ENCODE measurements around the gene C17orf113. TPM values are rescaled to one million over a fixed set of nuclear protein-coding genes. Genes with fewer than 3 reads are reported as not detected.

The C17orf113 gene
- total RNA-seq, 4 donors from 2014 or later: 1.6 to 8.6 (median 3.2) TPM; not detected in 1

DNA sequence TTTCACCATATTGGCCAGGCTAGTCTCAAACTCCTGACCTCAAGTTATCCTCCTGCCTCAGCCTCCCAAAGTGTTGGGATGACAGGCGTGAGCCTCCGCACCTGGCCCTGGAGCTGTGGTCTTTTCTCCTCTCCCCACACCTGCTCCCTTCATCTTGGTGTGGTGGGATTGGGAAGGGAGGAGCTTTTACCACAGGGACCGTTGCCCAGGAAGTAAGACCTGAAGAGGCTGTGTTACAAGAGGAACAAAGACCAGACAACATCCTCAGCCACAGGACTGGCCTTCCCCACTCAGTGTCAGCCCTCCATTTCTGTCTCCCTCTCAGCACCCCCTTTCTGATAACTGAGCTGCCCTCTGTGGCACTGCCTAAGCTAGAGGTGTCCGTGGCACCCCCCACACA, 9.4 kb upstream of the C17orf113 start:
- Histone ChIP-seq H3K27me3 (no peaks in the 10 kb centered on the region), H3K4me3 (no peak overlapping the region), H3K27ac (no peak overlapping the region), H3K36me3 (no peaks in the 10 kb centered on the region), H3K4me1 (no peaks in the 10 kb centered on the region), H3K9me3 (peaks cover 0 to 5% (median 0%) of the 10 kb centered on the region in 4 donors)
- DNase-seq: no peak
- TF ChIP-seq POLR2A (IDR thresholded peaks at IDR 0.05) (no peak), CTCF (IDR thresholded peaks at IDR 0.05) (no peak)

DNA sequence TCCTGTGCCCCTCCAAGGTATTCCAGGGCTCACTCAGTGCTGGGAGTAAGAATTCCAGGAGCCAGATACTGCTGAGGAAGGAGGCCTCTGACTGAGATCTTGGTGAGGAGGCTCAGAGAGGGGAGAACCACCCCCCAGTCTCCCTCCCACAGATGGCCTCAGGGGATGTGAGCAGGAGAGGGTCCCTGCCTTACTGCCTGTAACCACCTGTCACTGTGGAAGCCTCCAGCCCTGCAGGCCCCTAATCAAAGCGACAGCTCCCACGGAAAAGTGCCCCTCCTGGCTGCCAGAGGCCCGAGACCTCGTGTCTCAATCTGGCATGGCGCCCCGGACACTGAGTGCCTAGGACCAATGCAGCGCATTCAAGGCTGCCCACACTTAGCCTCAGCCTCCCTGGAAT, 7.7 kb upstream of the C17orf113 start:
- no peak for DNase-seq
- Histone ChIP-seq H3K36me3 (no peaks in the 10 kb centered on the region), H3K27ac (no peak overlapping the region), H3K4me3 (no peak overlapping the region), H3K9me3 (peaks cover 0 to 5% (median 0%) of the 10 kb centered on the region in 4 donors), H3K4me1 (no peaks in the 10 kb centered on the region), H3K27me3 (no peaks in the 10 kb centered on the region)
- TF ChIP-seq POLR2A (IDR thresholded peaks at IDR 0.05): no peak

DNA sequence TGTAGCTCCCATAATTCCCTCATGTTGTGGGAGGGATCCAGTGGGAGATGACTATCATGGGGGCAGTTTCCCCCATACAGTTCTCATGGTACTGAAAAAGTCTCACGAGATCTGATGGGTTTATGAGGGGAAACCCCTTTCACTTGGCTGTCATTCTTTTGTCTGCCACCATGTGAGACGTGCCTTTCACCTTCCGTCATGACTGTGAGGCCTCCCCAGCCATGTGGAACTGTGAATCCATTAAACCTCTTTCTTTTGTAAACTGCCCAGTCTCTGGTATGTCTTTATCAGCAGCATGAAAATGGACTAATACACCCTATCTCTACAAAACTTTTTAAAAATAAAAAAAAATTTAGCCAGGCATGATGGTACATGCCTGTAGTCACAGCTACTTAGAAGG, 6.2 kb upstream of the C17orf113 start:
- no peak overlapping the region for H3K4me3 ChIP-seq
- H3K4me1 ChIP-seq: no peaks in the 10 kb centered on the region
- H3K9me3 ChIP-seq: peaks cover 0 to 5% (median 0%) of the 10 kb centered on the region in 4 donors
- H3K27ac ChIP-seq: no peak overlapping the region
- no peaks in the 10 kb centered on the region for H3K36me3 ChIP-seq
- TF ChIP-seq CTCF (IDR thresholded peaks at IDR 0.05): no peak
- no peak for TF ChIP-seq POLR2A (IDR thresholded peaks at IDR 0.05)
- H3K27me3 ChIP-seq: no peaks in the 10 kb centered on the region
- no peak for DNase-seq

- H3K4me1 ChIP-seq: peaks cover 0 to 5% (median 2%) of the 10 kb centered on the region in 4 donors
- H3K27ac ChIP-seq: no peak overlapping the region
- no peaks in the 10 kb centered on the region for H3K36me3 ChIP-seq
- peaks cover 0 to 5% (median 0%) of the 10 kb centered on the region in 4 donors for H3K9me3 ChIP-seq
- no peak for TF ChIP-seq CTCF (IDR thresholded peaks at IDR 0.05)
- no peak for TF ChIP-seq POLR2A (IDR thresholded peaks at IDR 0.05)
- DNase-seq: no peak
- H3K27me3 ChIP-seq: no peaks in the 10 kb centered on the region
- H3K4me3 ChIP-seq: no peak overlapping the region
Observed at GRCh38 chr17:42055496-42055895, 5.1 kb upstream of the C17orf113 start.

- no peaks in the 10 kb centered on the region for H3K36me3 ChIP-seq
- no peak overlapping the region for H3K4me3 ChIP-seq
- no peak overlapping the region for H3K27ac ChIP-seq
- TF ChIP-seq POLR2A (IDR thresholded peaks at IDR 0.05) (no peak), CTCF (IDR thresholded peaks at IDR 0.05) (no peak)
- DNase-seq: no peak
- peaks cover 0 to 7% (median 2%) of the 10 kb centered on the region in 4 donors for H3K4me1 ChIP-seq
- no peaks in the 10 kb centered on the region for H3K27me3 ChIP-seq
- peaks cover 0 to 5% (median 0%) of the 10 kb centered on the region in 4 donors for H3K9me3 ChIP-seq
Observed at GRCh38 chr17:42055027-42055426, 4.6 kb upstream of the C17orf113 start.

DNA sequence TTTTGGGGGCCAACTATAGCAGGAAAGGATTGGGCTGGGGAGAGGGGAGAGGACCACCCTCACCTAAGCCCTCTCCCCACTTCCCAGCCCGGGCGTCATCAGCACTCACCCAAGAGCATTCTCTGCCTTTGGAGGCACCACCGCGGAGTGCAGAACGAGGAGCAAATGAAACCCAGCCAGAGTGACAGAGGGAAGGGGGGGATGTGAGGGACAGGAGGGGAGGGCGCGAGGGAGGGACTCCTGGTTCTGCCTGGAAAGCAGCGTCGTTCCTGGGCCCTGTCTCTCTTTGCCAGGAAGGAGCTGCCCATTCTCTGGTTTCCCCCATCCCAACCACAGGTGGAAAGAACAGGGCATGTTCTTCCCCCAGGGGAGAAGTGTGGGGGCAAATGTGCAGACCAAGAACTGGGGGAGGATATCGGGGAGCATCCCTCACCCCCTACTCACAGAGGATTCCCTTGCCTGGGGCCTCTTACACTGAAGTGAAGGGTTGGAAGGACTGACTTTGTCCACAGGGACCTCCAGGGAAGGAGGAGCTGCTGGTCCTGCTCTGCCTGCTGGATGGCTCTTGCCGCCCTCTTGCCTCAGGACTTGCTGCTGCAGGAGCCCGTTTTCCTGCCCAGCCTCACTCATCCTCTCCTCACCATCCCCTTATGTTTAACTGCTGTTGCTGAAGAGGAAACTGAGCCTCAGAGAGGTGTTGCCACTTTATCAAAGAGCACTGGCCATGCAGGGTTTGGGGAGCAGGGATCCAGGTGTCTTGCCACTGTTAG, 3.5 kb upstream of the C17orf113 start:
- Histone ChIP-seq H3K27ac (no peak overlapping the region), H3K9me3 (peaks cover 0 to 5% (median 0%) of the 10 kb centered on the region in 4 donors), H3K27me3 (no peaks in the 10 kb centered on the region), H3K4me1 (peaks cover 0 to 7% (median 2%) of the 10 kb centered on the region in 4 donors), H3K36me3 (no peaks in the 10 kb centered on the region), H3K4me3 (no peak overlapping the region)
- no peak for DNase-seq
- no peak for TF ChIP-seq POLR2A (IDR thresholded peaks at IDR 0.05)
- TF ChIP-seq CTCF (IDR thresholded peaks at IDR 0.05): no peak
